Lung (tissue), 12 donors: ENCODE data around the gene ROMO1. TPM values are rescaled to one million over a fixed set of nuclear protein-coding genes. Genes with fewer than 3 reads are reported as not detected.

ENCODE experiments used
- ATAC-seq: fragments of 200-7000 bp; cut with Tn5 transposase; one replicate; pipeline ENCODE4 v1.9.1; 2020; ENCODE audit warnings: moderate number of reproducible peaks; ENCODE audit not compliant: insufficient read depth, low FRiP score
- DNase-seq, 3 donors: peaks; one replicate each; pipeline ENCODE4 v3.0.0-alpha.2; 2013 to 2017
- H3K27ac ChIP-seq, 2 donors: one replicate each; pipeline ENCODE4 v1.5.1; 2013; ENCODE audit warnings: mild to moderate bottlenecking in 2 of 2, moderate library complexity in 2 of 2, control low read depth in 1 of 2, inconsistent platforms in 1 of 2, low read depth in 1 of 2, low read length in 1 of 2
- H3K27me3 ChIP-seq, 3 donors: one replicate each; pipeline ENCODE4 v1.5.1; 2013; ENCODE audit warnings: low read length in 2 of 3; ENCODE audit not compliant: control insufficient read depth in 3 of 3, insufficient read depth in 3 of 3
- H3K36me3 ChIP-seq, 4 donors: one replicate each; pipeline ENCODE4 v1.5.1; 2013; ENCODE audit warnings: low read length in 4 of 4, mild to moderate bottlenecking in 1 of 4, moderate library complexity in 1 of 4; ENCODE audit not compliant: control insufficient read depth in 4 of 4, insufficient read depth in 4 of 4
- H3K4me1 ChIP-seq, 5 donors: one replicate each; pipeline ENCODE4 v1.5.1; 2013; ENCODE audit warnings: low read length in 5 of 5, mild to moderate bottlenecking in 2 of 5, moderate library complexity in 1 of 5; ENCODE audit not compliant: control insufficient read depth in 5 of 5, insufficient read depth in 5 of 5
- H3K4me3 ChIP-seq: one replicate; pipeline ENCODE4 v1.5.1; 2013; ENCODE audit warnings: mild to moderate bottlenecking, control low read depth, moderate library complexity
- H3K9ac ChIP-seq, 2 donors: one replicate each; pipeline ENCODE4 v1.5.1; 2013; ENCODE audit warnings: low read length in 2 of 2, control low read depth in 1 of 2; ENCODE audit not compliant: insufficient read depth in 1 of 2
- H3K9me3 ChIP-seq, 4 donors: one replicate each; pipeline ENCODE4 v1.5.1; 2013; ENCODE audit warnings: low read length in 3 of 4, mild to moderate bottlenecking in 1 of 4, moderate library complexity in 1 of 4; ENCODE audit not compliant: control insufficient read depth in 4 of 4, insufficient read depth in 3 of 4
- WGBS, 2 donors: extraction: QIAGEN DNeasy Blood & Tissue Kit; methylation state at CpG; one replicate each; pipeline ENCODE4 v1.1.7; 2013; 5-methylcytosine and 5-hydroxymethylcytosine counted together
- polyA plus RNA-seq, 2 donors: library from polyadenylated mRNA; stranded (reverse); fragments of 200-250 nt; gene quantifications; one replicate each; pipeline ENCODE4 v1.2.1, GENCODE V29; 2013
- total RNA-seq, 2 donors: library from RNA; depleted of rRNA in 1 of 2; stranded (reverse); fragments of >200 nt in 1 of 2; gene quantifications; one replicate each; pipeline ENCODE4 v1.2.1, GENCODE V29; 2014 to 2021
- TF ChIP-seq, protein P1 (sequence below): IDR thresholded peaks from 2 replicates; pipeline ENCODE4 v1.5.1; 2012; ENCODE audit warnings: mild to moderate bottlenecking; ENCODE audit errors: control extremely low read depth, extremely low read depth
- donor health status: control.
- donor health status: control.
- donor health status: Bipolar disorder and iron deficiency.
- donor health status: healthy.
- donor health status: DM: yes; HTN: yes; CAD: no.

Gene ROMO1
- total and polyA plus RNA-seq, 4 donors: 98.6 to 501 (median 272) TPM

- Histone ChIP-seq H3K27ac (no peak overlapping the region), H3K4me3 (no peak overlapping the region), H3K4me1 (peaks cover 3 to 34% (median 12%) of the 10 kb centered on the region in 5 donors), H3K27me3 (no peaks in the 10 kb centered on the region), H3K36me3 (peaks cover 19 to 57% (median 44%) of the 10 kb centered on the region in 4 donors), H3K9ac (no peak overlapping the region), H3K9me3 (no peaks in the 10 kb centered on the region)
- DNase-seq (no peak), ATAC-seq (no peak)
- WGBS, 2 donors: 56 to 71% methylated on average over 4 of the region's 4 CpGs
- TF ChIP-seq, protein P1, sequence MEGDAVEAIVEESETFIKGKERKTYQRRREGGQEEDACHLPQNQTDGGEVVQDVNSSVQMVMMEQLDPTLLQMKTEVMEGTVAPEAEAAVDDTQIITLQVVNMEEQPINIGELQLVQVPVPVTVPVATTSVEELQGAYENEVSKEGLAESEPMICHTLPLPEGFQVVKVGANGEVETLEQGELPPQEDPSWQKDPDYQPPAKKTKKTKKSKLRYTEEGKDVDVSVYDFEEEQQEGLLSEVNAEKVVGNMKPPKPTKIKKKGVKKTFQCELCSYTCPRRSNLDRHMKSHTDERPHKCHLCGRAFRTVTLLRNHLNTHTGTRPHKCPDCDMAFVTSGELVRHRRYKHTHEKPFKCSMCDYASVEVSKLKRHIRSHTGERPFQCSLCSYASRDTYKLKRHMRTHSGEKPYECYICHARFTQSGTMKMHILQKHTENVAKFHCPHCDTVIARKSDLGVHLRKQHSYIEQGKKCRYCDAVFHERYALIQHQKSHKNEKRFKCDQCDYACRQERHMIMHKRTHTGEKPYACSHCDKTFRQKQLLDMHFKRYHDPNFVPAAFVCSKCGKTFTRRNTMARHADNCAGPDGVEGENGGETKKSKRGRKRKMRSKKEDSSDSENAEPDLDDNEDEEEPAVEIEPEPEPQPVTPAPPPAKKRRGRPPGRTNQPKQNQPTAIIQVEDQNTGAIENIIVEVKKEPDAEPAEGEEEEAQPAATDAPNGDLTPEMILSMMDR: no peak
These were observed 39.4 kb downstream of the ROMO1 start for GRCh38 chr20:35738410-35739179.

GRCh38 chr20:35739294-35740163 lies 40.3 kb downstream of the ROMO1 start:
- TF ChIP-seq, protein P1: no peak
- Histone ChIP-seq H3K9ac (no peak overlapping the region), H3K27ac (peak overlapping the region in 1 of 2 donors; percentile 61)

GRCh38 chr20:35741892-35742740 lies 42.9 kb downstream of the ROMO1 start, which contains the start of gene RBM39:
Gene RBM39 (minus strand): TSS chr20:35742260. CDS start chr20:35740874, 1,386 bp downstream.
- H3K4me1 ChIP-seq: peaks cover 3 to 37% (median 9%) of the 10 kb centered on the region in 5 donors
- 0% methylated on average over 66 of the region's 66 CpGs for WGBS, 2 donors
- H3K9me3 ChIP-seq: no peaks in the 10 kb centered on the region
- H3K27ac ChIP-seq: peak within 1 kb of the TSS; percentile 98 to 100
- H3K27me3 ChIP-seq: no peaks in the 10 kb centered on the region
- ATAC-seq: peak; percentile 94
- DNase-seq: peak; percentile 100
- TF ChIP-seq, protein P1: peak; percentile 36
- peak within 1 kb of the TSS; percentile 94 for H3K4me3 ChIP-seq
- H3K9ac ChIP-seq: peak within 1 kb of the TSS; percentile 98 to 100
- peaks cover 14 to 32% (median 20%) of the 10 kb centered on the region in 4 donors for H3K36me3 ChIP-seq

More at GRCh38 chr20:35739294-35740163, 40.3 kb downstream of the ROMO1 start:
- WGBS, 2 donors: 42 to 67% methylated on average over 7 of the region's 7 CpGs
- no peaks in the 10 kb centered on the region for H3K27me3 ChIP-seq
- DNase-seq (peak in 2 of 3 donors; percentile 26 to 31), ATAC-seq (no peak)
- peaks cover 3 to 37% (median 12%) of the 10 kb centered on the region in 5 donors for H3K4me1 ChIP-seq
- peaks cover 19 to 47% (median 37%) of the 10 kb centered on the region in 4 donors for H3K36me3 ChIP-seq
- H3K9me3 ChIP-seq: no peaks in the 10 kb centered on the region
- H3K4me3 ChIP-seq: peak overlapping the region; percentile 20
